Measurements from ENCODE around the gene HMGB2.
A peak's percentile ranks its signal among the peaks of the same experiment; 100 is the strongest.

The HMGB2 gene

GRCh38 chr4:173284463-173284862 is 49.7 kb downstream of the HMGB2 start:
- Histone ChIP-seq H3K27me3 (ENCODE audit: insufficient read depth, poor library complexity, severe bottlenecking) (no peaks in the 10 kb centered on the region), H3K27ac (replicated peaks) (no peak overlapping the region), H3K4me3 (replicated peaks; ENCODE audit: insufficient read depth, low read length) (no peak overlapping the region)
- no peak for DNase-seq (ENCODE audit: low read depth in 1 of 2, low spot score in 1 of 2)
- no peak for TF ChIP-seq GABPA (IDR thresholded peaks at IDR 0.05; ENCODE audit: low read depth)
- TF ChIP-seq POLR2AphosphoS5 (IDR thresholded peaks at IDR 0.05; ENCODE audit: low read depth) = no peak
- no peak for TF ChIP-seq CTCF (IDR thresholded peaks at IDR 0.05; ENCODE audit: insufficient read depth, low read length)
- TF ChIP-seq REST (IDR thresholded peaks at IDR 0.05; ENCODE audit: insufficient replicate concordance, low read depth) = no peak
- no peak for TF ChIP-seq SPI1 (IDR thresholded peaks at IDR 0.05; ENCODE audit: borderline replicate concordance, low read depth)

- H3K27me3 ChIP-seq (ENCODE audit: insufficient read depth, poor library complexity, severe bottlenecking) = no peaks in the 10 kb centered on the region
- no peak for DNase-seq (ENCODE audit: low read depth in 1 of 2, low spot score in 1 of 2)
- peak overlapping the region; percentile 89 for H3K27ac ChIP-seq (replicated peaks)
- H3K4me3 ChIP-seq (replicated peaks; ENCODE audit: insufficient read depth, low read length) = no peak overlapping the region
- no peak for TF ChIP-seq GABPA (IDR thresholded peaks at IDR 0.05; ENCODE audit: low read depth)
- no peak for TF ChIP-seq REST (IDR thresholded peaks at IDR 0.05; ENCODE audit: insufficient replicate concordance, low read depth)
- no peak for TF ChIP-seq POLR2AphosphoS5 (IDR thresholded peaks at IDR 0.05; ENCODE audit: low read depth)
- TF ChIP-seq CTCF (IDR thresholded peaks at IDR 0.05; ENCODE audit: insufficient read depth, low read length) = no peak
- no peak for TF ChIP-seq SPI1 (IDR thresholded peaks at IDR 0.05; ENCODE audit: borderline replicate concordance, low read depth)
Observed at GRCh38 chr4:173282626-173283025, 51.5 kb downstream of the HMGB2 start.

GRCh38 chr4:173282256-173282562 is 51.9 kb downstream of the HMGB2 start:
- H3K4me3 ChIP-seq (replicated peaks; ENCODE audit: insufficient read depth, low read length) = peak overlapping the region; percentile 32; the same call in 1 of the 2 replicates
- DNase-seq (ENCODE audit: low read depth in 1 of 2, low spot score in 1 of 2) = no peak
- H3K27ac ChIP-seq (replicated peaks) = peak overlapping the region; percentile 89
- TF ChIP-seq GABPA (IDR thresholded peaks at IDR 0.05; ENCODE audit: low read depth) = no peak
- no peak for TF ChIP-seq CTCF (IDR thresholded peaks at IDR 0.05; ENCODE audit: insufficient read depth, low read length)
- TF ChIP-seq REST (IDR thresholded peaks at IDR 0.05; ENCODE audit: insufficient replicate concordance, low read depth) = no peak
- no peak for TF ChIP-seq SPI1 (IDR thresholded peaks at IDR 0.05; ENCODE audit: borderline replicate concordance, low read depth)
- TF ChIP-seq POLR2AphosphoS5 (IDR thresholded peaks at IDR 0.05; ENCODE audit: low read depth) = no peak
- H3K27me3 ChIP-seq (ENCODE audit: insufficient read depth, poor library complexity, severe bottlenecking) = no peaks in the 10 kb centered on the region
